Mesothelial cell of epicardium (in vitro differentiated cells): ENCODE results near the gene DGCR8. TPM values are rescaled to one million over a fixed set of nuclear protein-coding genes. Genes with fewer than 3 reads are reported as not detected.

Experiments
- DNase-seq, 2 experiments: peaks; one replicate each; pipeline ENCODE4 v3.0.0; 2021; ENCODE audit warnings: low spot score in 2 of 2; ENCODE audit not compliant: unreplicated experiment in 2 of 2
- H3K27ac Mint-ChIP-seq: 2 replicates; pipeline ENCODE4 v1.8.0; 2021; ENCODE audit warnings: mixed read lengths
- H3K27me3 Mint-ChIP-seq: 2 replicates; pipeline ENCODE4 v1.8.0; 2021; ENCODE audit warnings: low read depth, mixed read lengths
- H3K36me3 Mint-ChIP-seq: 2 replicates; pipeline ENCODE4 v1.8.0; 2021; ENCODE audit warnings: mixed read lengths
- H3K4me1 Mint-ChIP-seq: 2 replicates; pipeline ENCODE4 v1.8.0; 2021; ENCODE audit warnings: mixed read lengths
- H3K4me3 Mint-ChIP-seq: 2 replicates; pipeline ENCODE4 v1.8.0; 2021; ENCODE audit warnings: mild to moderate bottlenecking, moderate library complexity, mixed read lengths
- H3K9me3 Mint-ChIP-seq: 2 replicates; pipeline ENCODE4 v1.8.0; 2021; ENCODE audit warnings: mixed read lengths
- total RNA-seq: library from RNA; stranded (reverse); gene quantifications from 3 replicates; pipeline ENCODE4 v1.2.1, GENCODE V29; 2021
- TF ChIP-seq, protein P1 (sequence below): fragments of 200-600 bp; sonication (generic); IDR thresholded peaks from one replicate; pipeline ENCODE4 v1.5.0; 2021; ENCODE audit warnings: antibody characterized with exemption; ENCODE audit not compliant: unreplicated experiment

The DGCR8 gene
- total RNA-seq, 1 donor from 2014 or later = 71.5 TPM

DNA sequence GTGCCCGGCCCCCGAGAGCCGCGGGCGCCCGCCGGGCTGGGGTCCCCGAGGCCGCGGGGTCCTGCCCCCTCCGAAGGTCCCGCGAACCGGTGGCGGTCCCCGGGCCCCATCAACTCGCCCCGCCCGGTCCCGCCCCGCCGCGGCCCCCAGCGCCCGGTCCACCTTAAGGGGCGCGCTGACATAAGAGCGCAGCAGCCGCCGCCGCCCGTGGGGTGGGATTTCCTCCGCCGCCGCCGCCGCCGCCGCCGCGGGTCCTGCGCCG is 51.5 kb downstream of the DGCR8 start, which contains the start of gene ZDHHC8:
Gene ZDHHC8 (plus strand): TSS at position 208 of the 262 bp plus-strand sequence. CDS start 144 bp downstream, outside the sequence.
- Mint-ChIP-seq H3K4me1 (peaks cover 13% of the 10 kb centered on the region), H3K36me3 (peaks cover 3% of the 10 kb centered on the region), H3K4me3 (peak within 1 kb of the TSS; percentile 67), H3K27me3 (no peaks in the 10 kb centered on the region), H3K9me3 (no peaks in the 10 kb centered on the region), H3K27ac (no peak within 1 kb of the TSS)
- TF ChIP-seq, protein P1, sequence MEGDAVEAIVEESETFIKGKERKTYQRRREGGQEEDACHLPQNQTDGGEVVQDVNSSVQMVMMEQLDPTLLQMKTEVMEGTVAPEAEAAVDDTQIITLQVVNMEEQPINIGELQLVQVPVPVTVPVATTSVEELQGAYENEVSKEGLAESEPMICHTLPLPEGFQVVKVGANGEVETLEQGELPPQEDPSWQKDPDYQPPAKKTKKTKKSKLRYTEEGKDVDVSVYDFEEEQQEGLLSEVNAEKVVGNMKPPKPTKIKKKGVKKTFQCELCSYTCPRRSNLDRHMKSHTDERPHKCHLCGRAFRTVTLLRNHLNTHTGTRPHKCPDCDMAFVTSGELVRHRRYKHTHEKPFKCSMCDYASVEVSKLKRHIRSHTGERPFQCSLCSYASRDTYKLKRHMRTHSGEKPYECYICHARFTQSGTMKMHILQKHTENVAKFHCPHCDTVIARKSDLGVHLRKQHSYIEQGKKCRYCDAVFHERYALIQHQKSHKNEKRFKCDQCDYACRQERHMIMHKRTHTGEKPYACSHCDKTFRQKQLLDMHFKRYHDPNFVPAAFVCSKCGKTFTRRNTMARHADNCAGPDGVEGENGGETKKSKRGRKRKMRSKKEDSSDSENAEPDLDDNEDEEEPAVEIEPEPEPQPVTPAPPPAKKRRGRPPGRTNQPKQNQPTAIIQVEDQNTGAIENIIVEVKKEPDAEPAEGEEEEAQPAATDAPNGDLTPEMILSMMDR = no peak
- DNase-seq = no peak

DNA sequence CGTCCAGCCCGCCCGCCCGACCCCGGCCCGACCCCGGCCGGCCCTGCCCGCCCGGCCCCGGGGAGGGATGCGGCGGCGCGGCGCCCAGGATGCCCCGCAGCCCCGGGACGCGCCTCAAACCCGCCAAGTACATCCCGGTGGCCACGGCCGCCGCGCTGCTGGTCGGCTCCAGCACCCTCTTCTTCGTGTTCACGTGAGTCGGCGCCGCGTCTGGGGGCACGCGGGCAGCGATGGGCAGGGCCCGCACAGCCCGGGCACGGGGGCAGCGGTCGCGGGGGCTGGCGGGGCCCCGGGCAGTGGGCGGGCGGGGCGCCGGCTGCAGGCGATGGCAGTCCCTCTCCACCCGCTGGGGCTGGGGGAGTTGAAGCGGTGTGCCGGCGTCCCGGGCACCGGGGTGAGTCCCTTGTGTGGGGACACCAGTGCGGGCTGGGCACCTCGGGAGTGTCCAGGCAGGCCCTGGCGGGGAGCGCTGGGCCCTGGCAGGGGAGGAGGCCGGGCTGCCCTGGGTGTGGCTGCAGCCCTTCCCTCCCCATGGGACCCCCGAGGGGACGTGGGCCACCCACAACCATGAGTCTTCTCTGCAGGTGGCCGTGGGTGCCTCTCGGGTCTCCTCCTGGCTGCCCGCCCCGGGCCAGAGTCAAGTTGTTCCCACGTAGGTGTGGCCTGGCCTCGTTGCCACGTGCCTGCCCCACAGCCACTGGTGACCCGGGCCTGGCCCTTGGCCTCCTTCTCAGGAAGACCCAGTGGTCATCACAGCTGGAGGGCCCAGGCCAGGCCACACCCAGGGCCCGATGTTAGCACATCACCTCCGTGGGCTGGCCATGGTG is 52.0 kb downstream of the DGCR8 start:
- Mint-ChIP-seq H3K27ac (no peak overlapping the region), H3K4me1 (peaks cover 13% of the 10 kb centered on the region), H3K27me3 (no peaks in the 10 kb centered on the region), H3K9me3 (no peaks in the 10 kb centered on the region), H3K36me3 (peaks cover 3% of the 10 kb centered on the region), H3K4me3 (peak overlapping the region; percentile 67)
- TF ChIP-seq, protein P1 = no peak
- no peak for DNase-seq

DNA sequence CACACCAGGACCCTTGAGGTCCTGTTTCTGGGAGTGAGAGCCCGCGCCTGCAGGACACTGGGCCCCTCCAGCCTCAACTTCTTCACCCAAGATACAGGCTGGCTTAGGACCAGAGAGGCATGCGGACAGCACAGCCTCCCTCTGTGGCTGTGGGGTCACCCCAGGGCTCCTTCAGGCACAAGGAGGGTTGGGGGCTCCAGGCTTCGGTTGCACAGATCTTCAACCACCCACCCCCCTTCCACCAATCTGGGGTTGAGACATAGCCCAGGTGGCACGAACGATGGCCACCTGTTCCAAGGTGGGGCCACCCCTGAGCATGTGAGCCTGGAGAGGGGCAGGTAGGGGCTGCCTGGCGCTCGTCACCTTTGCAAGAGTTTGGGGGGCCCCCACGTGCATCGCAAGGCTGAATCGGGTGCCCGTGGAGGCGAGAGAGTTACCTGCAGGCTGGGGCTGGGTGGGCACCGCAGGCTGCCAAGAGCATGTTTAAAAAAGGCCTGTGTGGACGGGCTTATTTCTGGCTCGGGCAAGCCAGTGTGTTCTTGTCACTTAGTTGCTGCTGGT is 52.7 kb downstream of the DGCR8 start:
- Mint-ChIP-seq H3K4me1 (peaks cover 16% of the 10 kb centered on the region), H3K27ac (no peak overlapping the region), H3K4me3 (peak overlapping the region; percentile 67), H3K27me3 (no peaks in the 10 kb centered on the region), H3K36me3 (no peaks in the 10 kb centered on the region), H3K9me3 (no peaks in the 10 kb centered on the region)
- DNase-seq = no peak
- TF ChIP-seq, protein P1 = no peak

DNA sequence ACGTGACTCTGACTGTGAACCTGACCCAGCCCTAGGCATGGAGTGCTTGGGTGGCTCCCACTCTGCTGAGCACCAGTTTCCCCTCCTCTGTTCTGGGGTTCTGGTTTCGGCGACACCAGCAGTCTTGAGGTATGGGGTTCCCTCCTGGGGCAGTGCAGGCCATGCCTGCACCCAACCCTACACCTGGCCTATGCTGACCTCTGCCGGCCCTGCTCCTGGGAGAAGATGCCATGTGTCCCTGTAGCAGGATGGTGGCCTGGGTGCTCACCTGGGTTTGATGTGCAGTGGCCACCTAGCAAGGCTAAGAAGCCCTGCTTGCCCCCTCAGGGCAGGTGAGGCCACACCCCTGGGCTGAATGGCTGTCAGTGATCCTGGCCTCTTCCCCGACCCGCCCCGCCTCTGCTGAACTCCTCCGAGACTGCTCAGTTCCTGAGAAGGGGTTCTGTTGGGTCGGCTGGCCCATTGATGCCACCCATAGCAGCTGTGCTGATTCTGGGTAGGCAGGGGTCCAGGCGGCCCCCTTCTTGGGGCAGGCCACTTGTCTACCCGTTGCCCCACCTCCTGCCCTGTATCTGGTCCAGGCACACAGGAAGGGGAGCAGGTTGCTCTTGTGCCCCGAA is 54.0 kb downstream of the DGCR8 start:
- H3K27me3 Mint-ChIP-seq = no peaks in the 10 kb centered on the region
- H3K36me3 Mint-ChIP-seq = no peaks in the 10 kb centered on the region
- no peak for DNase-seq
- H3K9me3 Mint-ChIP-seq = no peaks in the 10 kb centered on the region
- peak overlapping the region; percentile 67 for H3K4me3 Mint-ChIP-seq
- TF ChIP-seq, protein P1 = no peak
- peaks cover 16% of the 10 kb centered on the region for H3K4me1 Mint-ChIP-seq
- H3K27ac Mint-ChIP-seq = no peak overlapping the region

DNA sequence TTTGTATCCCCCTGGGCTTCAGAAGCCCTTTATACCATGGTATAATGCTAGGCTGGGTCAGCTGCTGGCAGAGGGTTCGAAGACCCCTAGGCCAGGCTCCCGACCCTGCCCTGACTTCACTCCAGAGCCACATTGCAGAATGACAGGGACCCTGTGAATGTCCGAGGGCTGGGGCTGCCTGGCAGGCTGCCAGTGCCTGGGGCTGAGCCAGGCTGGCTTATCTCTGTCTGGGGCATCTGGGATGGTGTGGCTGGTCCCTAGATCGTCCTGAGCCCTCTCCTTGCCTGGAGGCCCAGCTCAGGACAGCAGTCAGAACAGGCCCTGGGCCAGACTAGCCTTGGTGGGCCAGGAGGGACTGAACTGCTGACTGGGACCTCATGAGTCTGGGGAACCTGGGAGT is 55.2 kb downstream of the DGCR8 start:
- no peak for DNase-seq
- no peak overlapping the region for H3K27ac Mint-ChIP-seq
- H3K4me3 Mint-ChIP-seq = no peak overlapping the region
- no peaks in the 10 kb centered on the region for H3K27me3 Mint-ChIP-seq
- TF ChIP-seq, protein P1 = no peak
- no peaks in the 10 kb centered on the region for H3K36me3 Mint-ChIP-seq
- peaks cover 16% of the 10 kb centered on the region for H3K4me1 Mint-ChIP-seq
- no peaks in the 10 kb centered on the region for H3K9me3 Mint-ChIP-seq
